AG04449 (cell line): ENCODE results near the gene CLIC6.

Experiments used
- CTCF ChIA-PET: fragments of 350-600 bp; formaldehyde crosslinking; extraction: SDS; loops from one replicate; lab custom pipeline; 2021; ENCODE audit warnings: antibody characterized with exemption; lab: Yijun Ruan, JAX
- POLR2A ChIA-PET: fragments of 400-600, 350-600 bp; formaldehyde crosslinking; extraction: SDS; loops from one replicate; lab custom pipeline; 2020; ENCODE audit warnings: antibody characterized with exemption, inconsistent platforms; lab: Yijun Ruan, JAX
- DNase-seq: peaks from one replicate; pipeline ENCODE4 v3.0.0-alpha.2; 2010; ENCODE audit warnings: low read depth, low spot score
- H3K4me3 ChIP-seq: 2 replicates; pipeline ENCODE4 v1.5.1; 2011; ENCODE audit warnings: low read depth, mild to moderate bottlenecking, control low read depth, low read length
- TF ChIP-seq, protein P1 (sequence below): IDR thresholded peaks from one replicate; pipeline ENCODE4 v1.5.1; 2011; ENCODE audit warnings: mild to moderate bottlenecking, moderate library complexity, low read length, control low read depth, inconsistent platforms; ENCODE audit not compliant: insufficient read depth; ENCODE audit errors: missing control alignments

Gene CLIC6

DNA sequence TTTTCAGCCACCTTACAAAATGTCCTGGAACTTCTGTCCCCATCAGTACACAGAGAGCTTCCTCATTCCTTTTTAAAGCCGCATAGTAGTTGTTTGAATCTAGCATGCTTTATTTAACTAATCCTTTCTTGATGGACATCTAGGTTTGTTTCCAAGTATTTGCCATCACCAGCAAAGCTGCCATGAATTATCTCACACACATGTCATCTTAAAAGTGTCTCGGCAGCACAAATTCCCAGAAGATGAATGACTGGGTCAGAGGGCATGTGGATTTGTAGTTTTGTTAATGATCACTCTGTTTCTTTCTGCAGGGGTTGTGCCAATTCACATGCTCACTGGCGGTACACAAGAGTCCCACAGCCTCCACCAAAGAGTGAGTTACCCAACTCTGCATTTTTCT is 68.3 kb downstream of the CLIC6 start:
- no peak overlapping the region for H3K4me3 ChIP-seq
- TF ChIP-seq, protein P1, sequence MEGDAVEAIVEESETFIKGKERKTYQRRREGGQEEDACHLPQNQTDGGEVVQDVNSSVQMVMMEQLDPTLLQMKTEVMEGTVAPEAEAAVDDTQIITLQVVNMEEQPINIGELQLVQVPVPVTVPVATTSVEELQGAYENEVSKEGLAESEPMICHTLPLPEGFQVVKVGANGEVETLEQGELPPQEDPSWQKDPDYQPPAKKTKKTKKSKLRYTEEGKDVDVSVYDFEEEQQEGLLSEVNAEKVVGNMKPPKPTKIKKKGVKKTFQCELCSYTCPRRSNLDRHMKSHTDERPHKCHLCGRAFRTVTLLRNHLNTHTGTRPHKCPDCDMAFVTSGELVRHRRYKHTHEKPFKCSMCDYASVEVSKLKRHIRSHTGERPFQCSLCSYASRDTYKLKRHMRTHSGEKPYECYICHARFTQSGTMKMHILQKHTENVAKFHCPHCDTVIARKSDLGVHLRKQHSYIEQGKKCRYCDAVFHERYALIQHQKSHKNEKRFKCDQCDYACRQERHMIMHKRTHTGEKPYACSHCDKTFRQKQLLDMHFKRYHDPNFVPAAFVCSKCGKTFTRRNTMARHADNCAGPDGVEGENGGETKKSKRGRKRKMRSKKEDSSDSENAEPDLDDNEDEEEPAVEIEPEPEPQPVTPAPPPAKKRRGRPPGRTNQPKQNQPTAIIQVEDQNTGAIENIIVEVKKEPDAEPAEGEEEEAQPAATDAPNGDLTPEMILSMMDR = no peak
- DNase-seq = no peak
- ChIA-PET CTCF (interaction anchor here (0.8 to 1.0 kb wide), 2 partner anchors 9 to 10 kb away, joined by 3 read pairs; no protein-coding TSS in a partner anchor), POLR2A (no interaction called here)

GRCh38 chr21:34740198-34740597 is 71.4 kb downstream of the CLIC6 start:
- DNase-seq = no peak
- ChIA-PET POLR2A (no interaction called here), CTCF (no interaction called here)
- H3K4me3 ChIP-seq = no peak overlapping the region
- TF ChIP-seq, protein P1 = no peak

DNA sequence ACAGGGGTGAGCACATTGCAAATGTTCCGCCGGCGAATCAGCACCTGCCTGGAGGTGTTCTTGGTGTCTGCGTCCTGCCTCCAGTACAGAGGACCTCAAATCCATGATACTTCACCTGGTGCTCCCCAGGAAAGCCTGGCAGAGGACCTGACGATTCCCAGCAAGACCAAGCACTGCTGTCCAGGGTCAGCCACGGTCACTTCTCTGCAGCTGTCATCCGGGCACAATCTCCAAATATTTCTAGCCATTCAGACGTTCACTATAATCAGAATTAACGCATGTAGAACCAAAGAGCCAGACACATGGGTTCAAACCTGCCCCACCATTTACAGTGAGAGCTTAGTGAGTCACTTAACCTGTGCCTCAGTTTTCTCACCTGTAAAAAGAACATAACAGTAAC is 74.5 kb downstream of the CLIC6 start:
- TF ChIP-seq, protein P1 = no peak
- no peak for DNase-seq
- no peak overlapping the region for H3K4me3 ChIP-seq
- ChIA-PET POLR2A (no interaction called here), CTCF (interaction anchor here (0.8 to 4.4 kb wide), 11 partner anchors 14 to 1285 kb away, joined by 3 to 85 read pairs (median 4); no protein-coding TSS in a partner anchor)

DNA sequence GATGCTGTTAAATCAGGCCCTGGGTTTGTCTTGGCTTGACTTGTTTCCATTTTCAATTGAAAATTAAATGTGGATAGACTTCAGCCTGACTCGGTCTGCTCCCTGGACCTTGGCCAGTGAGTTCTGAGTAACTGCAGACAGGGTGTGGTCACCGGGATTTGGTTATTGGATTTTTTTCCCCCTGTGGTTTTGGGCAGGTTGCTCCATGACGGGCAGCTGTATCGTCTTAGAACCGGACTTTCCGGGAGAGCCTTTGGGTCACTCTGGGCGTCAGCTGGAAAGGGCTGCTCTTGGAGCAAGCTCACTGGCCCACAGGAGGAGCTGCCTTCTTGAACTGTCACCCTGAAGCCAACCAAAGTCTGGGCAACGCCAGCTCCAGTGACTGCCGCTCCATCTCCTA is 75.0 kb downstream of the CLIC6 start:
- POLR2A ChIA-PET = no interaction called here
- CTCF ChIA-PET = interaction anchor here (0.8 to 4.4 kb wide), 12 partner anchors 14 to 1284 kb away, joined by 3 to 85 read pairs (median 4); no protein-coding TSS in a partner anchor
- DNase-seq = no peak
- TF ChIP-seq, protein P1 = no peak
- no peak overlapping the region for H3K4me3 ChIP-seq

DNA sequence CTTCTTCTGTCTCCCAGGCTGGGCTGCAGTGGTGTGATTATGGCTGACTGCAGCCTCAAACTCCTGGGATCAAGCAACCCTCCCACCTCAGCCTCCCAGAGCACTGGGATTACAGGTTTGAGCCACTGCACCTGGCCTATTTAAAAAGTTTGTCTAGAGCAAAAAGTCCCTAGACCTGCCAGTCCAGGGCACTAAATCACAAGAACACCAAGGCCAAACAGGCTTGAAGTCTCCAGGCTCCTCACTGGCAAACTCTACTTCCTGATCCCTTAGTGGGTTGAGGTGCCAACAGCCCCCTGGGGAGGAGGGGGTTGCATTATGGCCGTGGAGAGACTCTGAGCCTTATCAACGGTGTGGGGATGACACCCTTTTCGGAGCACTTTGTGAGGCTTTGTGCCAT is 76.0 kb downstream of the CLIC6 start:
- TF ChIP-seq, protein P1 = no peak
- ChIA-PET POLR2A (interaction anchor here (0.6 to 1.4 kb wide), 4 partner anchors 140 to 645 kb away, joined by 3 to 12 read pairs (median 5); no protein-coding TSS in a partner anchor), CTCF (interaction anchor here (0.6 to 4.4 kb wide), 51 partner anchors 9 to 1295 kb away, joined by 3 to 85 read pairs (median 5); no protein-coding TSS in a partner anchor)
- DNase-seq = no peak
- H3K4me3 ChIP-seq = no peak overlapping the region

DNA sequence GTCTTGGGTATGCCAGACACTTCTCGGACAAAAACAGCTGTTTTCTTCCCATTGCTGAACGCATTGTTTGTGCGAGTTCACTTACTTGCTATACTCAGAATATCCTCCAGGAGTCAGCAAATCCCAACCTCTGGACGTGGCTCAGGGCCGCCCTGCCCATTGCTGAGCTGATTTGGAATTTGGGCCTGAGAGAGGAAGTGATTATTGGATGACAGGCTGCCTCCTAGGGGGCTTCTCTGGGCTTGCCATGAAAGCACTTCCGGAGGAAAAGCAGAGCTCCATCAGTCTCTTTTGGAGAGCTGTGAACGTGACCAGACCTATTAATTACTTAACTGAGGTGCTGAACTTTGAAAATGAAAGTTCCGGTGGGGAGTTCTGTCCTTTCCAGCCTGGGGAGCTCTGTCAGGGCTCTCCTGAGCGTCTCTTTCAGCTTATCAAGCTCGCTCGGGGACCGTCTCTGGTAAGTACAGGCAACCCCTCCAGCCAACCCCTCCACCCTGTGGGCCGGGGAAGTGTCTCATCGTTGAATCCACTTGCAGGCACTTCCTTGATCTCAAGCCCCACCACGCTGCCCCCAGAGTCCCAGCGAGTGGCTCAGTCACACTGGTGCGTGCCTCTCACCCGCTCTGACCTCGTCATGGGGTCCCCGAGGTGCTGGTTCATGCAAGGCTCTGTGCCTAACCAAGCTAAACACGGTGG is 76.9 kb downstream of the CLIC6 start:
- TF ChIP-seq, protein P1 = peak; percentile 75
- ChIA-PET POLR2A (interaction anchor here (0.6 to 1.4 kb wide), 8 partner anchors 40 to 644 kb away, joined by 3 to 12 read pairs (median 4); no protein-coding TSS in a partner anchor), CTCF (interaction anchor here (0.6 to 4.4 kb wide), 87 partner anchors 8 to 1294 kb away, joined by 3 to 85 read pairs (median 4); no protein-coding TSS in a partner anchor)
- DNase-seq = no peak
- H3K4me3 ChIP-seq = no peak overlapping the region; the same call in 1 of the 2 replicates
